C4-2B (cell line): Measurements from ENCODE around the gene SCN8A.

ENCODE experiments used
- CTCF ChIP-seq: fragments of 450-650 bp; conservative IDR thresholded peaks from 2 replicates; pipeline ENCODE4 v1.5.1; 2017; ENCODE audit warnings: mild to moderate bottlenecking
- ZFX ChIP-seq: fragments of 450-650 bp; IDR thresholded peaks from 2 replicates; pipeline ENCODE4 v1.6.1; 2017

DNA sequence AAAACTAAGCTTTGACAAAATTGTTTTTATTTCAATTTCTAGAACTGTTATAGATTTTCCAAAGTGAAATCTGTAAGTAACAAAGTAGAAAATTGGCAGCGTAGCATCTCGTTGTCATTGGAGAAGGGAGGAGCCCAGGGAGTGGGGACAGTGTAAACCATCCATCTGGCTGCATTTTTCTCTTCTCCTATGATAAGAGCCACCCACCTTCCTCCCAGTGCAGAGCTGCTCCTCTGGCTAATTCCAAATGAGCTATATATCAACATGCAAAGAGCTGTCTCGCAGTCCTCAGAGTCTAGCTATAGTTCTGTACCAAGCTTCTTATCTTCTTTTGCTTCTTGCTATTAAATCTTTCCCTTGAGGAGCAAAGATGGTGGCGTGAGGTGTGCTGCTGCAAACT, 56.6 kb downstream of the SCN8A start:
- TF ChIP-seq CTCF (no peak), ZFX (no peak)
